ENCODE measurements around the gene NUDT16L1.

The NUDT16L1 gene

DNA sequence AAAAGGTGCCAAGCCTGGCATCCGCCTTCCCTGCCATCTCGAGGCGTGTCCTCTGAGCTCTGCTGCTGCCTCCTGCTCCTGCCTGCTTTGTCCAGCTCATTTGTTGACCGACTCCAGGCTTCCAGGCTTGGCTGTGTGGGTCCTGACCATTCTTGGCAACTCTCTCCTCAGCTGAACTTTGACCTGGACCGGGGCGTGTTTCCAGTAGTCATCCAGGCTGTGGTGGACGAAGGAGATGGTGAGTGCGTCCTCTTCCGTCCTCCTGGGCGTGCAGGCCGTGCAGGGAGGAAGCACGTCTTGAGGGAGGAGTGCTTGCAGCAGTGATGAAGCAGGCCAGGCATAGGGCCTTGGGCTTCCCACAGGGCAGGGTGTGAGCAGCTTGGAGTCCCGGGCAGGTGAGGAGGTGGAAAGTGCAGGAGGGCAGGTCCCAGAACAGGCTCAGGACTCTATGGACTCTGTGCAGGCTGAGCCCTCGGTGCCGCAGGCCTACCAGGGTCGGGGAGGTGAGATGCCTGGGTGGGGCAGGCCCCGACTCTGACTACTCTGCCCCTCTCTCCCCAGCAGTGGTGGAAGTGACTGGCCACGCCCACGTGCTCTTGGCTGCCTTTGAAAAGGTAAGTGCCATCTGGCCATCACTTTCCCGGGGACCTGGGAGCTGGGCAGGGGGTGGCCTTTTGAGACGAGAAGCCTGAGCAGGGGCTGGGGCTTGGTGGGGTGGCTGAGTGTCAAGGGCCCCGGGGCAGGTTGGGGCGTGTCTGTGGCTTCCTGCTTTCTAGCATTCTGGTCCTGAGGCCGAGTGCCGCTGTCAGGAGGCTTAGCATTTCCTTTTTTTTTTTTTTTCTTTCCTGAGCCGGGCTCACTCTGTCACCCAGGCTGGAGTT lies 28.6 kb upstream of the NUDT16L1 start:
- DNase-seq = peak; percentile 36 to 40

- DNase-seq = no peak
These were observed 26.7 kb upstream of the NUDT16L1 start for GRCh38 chr16:4666537-4667202.

GRCh38 chr16:4667203-4667963 lies 26.0 kb upstream of the NUDT16L1 start:
- DNase-seq = no peak

GRCh38 chr16:4668313-4668960 lies 24.9 kb upstream of the NUDT16L1 start:
- no peak for DNase-seq

- no peak for DNase-seq
These were observed 19.8 kb upstream of the NUDT16L1 start for GRCh38 chr16:4673387-4674046.

DNA sequence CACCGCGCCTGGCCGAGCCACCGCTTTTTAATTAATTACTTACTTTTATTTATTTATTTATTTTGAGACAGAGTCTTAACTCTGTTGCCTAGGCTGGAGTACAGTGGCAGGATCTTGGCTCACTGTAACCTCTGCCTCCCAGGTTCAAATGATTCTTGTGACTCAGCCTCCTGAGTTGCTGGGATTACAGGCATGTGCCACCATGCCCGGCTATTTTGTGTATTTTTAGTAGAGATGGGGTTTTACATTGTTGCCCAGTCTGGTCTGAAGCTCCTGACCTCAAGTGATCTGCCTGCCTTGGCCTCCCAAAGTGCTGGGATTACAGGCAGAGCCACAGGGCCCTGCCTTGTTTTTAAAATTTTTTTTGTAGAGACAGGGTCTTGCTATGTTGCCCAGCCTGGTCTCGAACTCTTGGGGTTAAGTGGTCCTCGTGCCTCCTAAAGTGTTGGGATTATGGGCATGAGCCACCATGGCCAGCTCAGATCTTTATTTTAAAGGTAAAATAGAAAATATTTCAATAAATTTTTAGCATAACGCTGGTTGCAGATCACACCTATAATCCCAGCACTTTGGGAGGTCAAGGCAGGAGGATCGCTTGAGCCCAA lies 18.3 kb upstream of the NUDT16L1 start:
- no peak for DNase-seq

GRCh38 chr16:4675864-4676786 lies 17.2 kb upstream of the NUDT16L1 start:
- no peak for DNase-seq

GRCh38 chr16:4676831-4677230 lies 16.5 kb upstream of the NUDT16L1 start:
- no peak for DNase-seq

DNA sequence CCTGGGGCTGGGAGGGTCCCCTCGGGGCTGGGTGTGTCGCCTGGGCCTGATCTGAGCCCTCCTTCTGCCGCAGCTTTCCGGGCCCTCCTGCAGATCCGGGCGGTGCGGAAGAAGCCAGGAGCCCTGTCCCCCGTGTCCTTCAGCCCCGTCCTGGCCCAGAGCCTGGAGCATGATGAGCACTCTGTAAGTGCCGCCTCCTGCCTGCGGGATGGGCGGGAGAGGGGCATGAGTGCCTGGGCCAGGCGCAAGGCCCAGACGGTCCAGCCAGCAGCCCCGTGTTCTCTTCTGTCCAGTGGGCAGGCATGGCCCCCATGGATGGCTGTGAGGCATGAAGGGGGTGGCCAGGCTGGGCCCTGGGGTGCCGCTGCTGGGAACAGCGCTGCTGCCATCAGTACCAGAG lies 16.0 kb upstream of the NUDT16L1 start:
- no peak for DNase-seq

GRCh38 chr16:4677994-4678393 lies 15.4 kb upstream of the NUDT16L1 start:
- no peak for DNase-seq

GRCh38 chr16:4678596-4678995 lies 14.8 kb upstream of the NUDT16L1 start:
- no peak for DNase-seq

- no peak for DNase-seq
These were observed 14.1 kb upstream of the NUDT16L1 start for GRCh38 chr16:4679156-4679849.

- DNase-seq = peak; percentile 87 to 89
These were observed 13.3 kb upstream of the NUDT16L1 start for GRCh38 chr16:4679850-4680636.

DNA sequence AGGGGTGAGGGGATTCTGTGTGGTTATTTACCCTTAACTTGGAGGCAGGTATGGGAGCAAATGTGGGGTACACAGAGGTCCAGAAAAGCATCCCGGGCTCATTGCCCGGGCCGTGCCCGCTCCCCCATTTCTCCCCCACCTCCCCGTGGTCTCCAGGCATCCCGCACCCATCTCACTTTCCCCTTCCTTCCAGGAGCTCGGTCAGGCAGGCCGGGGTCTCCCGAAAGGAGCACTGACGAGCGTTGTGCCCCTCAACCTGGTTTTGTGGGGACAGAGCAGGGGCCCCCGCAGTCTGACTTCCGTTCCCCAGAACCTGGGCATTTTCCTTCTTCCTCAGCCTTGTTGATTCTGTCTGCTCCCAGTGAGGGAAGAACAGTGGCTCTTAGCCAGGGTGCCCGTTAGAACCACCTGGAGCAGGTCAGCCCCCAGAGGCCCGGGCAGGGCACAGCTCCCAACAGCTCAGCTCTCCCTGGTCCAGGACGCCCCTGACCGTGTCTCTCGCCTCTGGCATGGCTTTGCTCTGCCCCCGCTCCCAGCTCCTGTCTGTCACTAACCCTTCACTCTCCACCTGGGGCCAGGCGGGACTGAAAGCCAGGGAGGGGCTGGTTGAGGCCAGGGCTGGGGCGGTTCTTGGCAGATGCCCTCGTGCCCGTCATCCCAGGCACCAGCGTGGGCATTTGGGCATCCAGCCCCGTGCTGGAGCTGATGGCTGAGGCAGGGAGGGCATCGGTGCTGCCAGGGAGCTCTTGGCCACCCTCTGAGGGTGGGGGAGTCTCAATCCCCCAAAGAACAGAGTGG lies 12.5 kb upstream of the NUDT16L1 start:
- DNase-seq = no peak

GRCh38 chr16:4681471-4682083 lies 11.8 kb upstream of the NUDT16L1 start:
- no peak for DNase-seq

- no peak for DNase-seq
These were observed 11.2 kb upstream of the NUDT16L1 start for GRCh38 chr16:4682084-4682591.

DNA sequence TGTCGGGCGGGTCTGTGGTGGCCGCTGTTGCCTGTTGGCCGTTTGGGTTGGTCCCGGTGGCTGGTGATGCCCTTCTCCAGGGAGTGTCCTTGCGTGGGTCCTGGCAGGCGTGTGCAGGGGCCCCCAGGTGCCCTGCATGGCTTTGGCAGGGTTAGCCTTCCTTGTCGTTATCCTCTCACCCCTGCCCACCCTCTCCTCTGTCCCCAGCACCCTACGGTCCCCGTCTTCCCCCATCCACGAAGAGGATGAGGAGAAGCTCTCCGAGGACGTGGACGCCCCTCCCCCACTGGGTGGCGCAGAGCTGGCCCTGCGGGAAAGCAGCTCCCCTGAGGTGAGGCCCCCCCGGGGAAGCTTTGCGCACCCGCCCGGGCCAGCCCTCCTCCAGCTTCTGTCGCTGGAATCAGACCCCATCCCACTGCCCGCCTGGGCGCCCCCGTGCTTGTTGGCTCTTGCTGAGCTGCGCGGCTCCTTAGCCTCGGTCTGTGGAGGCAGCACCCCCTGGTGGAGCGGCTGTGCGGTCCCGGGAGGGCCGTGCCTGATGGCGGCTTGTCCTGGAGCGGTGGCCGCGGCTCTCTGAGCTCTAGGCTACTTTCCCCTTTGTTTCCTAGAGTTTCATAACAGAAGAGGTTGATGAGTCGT lies 10.6 kb upstream of the NUDT16L1 start:
- peak in 1 of 2 experiments; percentile 22 for DNase-seq

Measured in Kasumi-1 (cell line).